ENCODE results near the gene C14orf180. TPM values are rescaled to one million over a fixed set of nuclear protein-coding genes. Genes with fewer than 3 reads are reported as not detected.

C14orf180 gene
- total RNA-seq, 1 experiment from 2014 or later: not detected

- no peaks in the 10 kb centered on the region for H3K36me3 Mint-ChIP-seq (ENCODE audit: insufficient read depth, unreplicated experiment)
- BruUV-seq (replicated peaks): no TSS peak
- ChIA-PET POLR2A (no interaction called here), CTCF (interaction anchor here (0.9 kb wide), 1 partner anchor 520 kb away, joined by 3 read pairs; no protein-coding TSS in a partner anchor)
- H3K27ac Mint-ChIP-seq (ENCODE audit: low read depth, unreplicated experiment): no peak overlapping the region
- TF ChIP-seq CTCF (IDR thresholded peaks at IDR 0.05; ENCODE audit: unreplicated experiment): no peak
- H3K9me3 Mint-ChIP-seq (ENCODE audit: unreplicated experiment): no peaks in the 10 kb centered on the region
- peaks cover 41% of the 10 kb centered on the region for H3K27me3 Mint-ChIP-seq (ENCODE audit: insufficient read depth, unreplicated experiment)
- H3K4me3 Mint-ChIP-seq (ENCODE audit: unreplicated experiment): no peak overlapping the region
- intact Hi-C loops (cut with micrococcal nuclease): no loop called here
- DNase-seq (ENCODE audit: unreplicated experiment): no peak
- H3K4me1 Mint-ChIP-seq (ENCODE audit: insufficient read depth, unreplicated experiment): peaks cover 5% of the 10 kb centered on the region
These were observed 18.0 kb downstream of the C14orf180 start for GRCh38 chr14:104597576-104597975.

- no peak overlapping the region for H3K27ac Mint-ChIP-seq (ENCODE audit: low read depth, unreplicated experiment)
- H3K4me3 Mint-ChIP-seq (ENCODE audit: unreplicated experiment): no peak overlapping the region
- POLR2A ChIA-PET: no interaction called here
- CTCF ChIA-PET: interaction anchor here (0.9 kb wide), 1 partner anchor 521 kb away, joined by 3 read pairs; no protein-coding TSS in a partner anchor
- TF ChIP-seq CTCF (IDR thresholded peaks at IDR 0.05; ENCODE audit: unreplicated experiment): no peak
- no peaks in the 10 kb centered on the region for H3K9me3 Mint-ChIP-seq (ENCODE audit: unreplicated experiment)
- H3K4me1 Mint-ChIP-seq (ENCODE audit: insufficient read depth, unreplicated experiment): peaks cover 5% of the 10 kb centered on the region
- no peaks in the 10 kb centered on the region for H3K36me3 Mint-ChIP-seq (ENCODE audit: insufficient read depth, unreplicated experiment)
- peaks cover 44% of the 10 kb centered on the region for H3K27me3 Mint-ChIP-seq (ENCODE audit: insufficient read depth, unreplicated experiment)
- no peak for DNase-seq (ENCODE audit: unreplicated experiment)
- intact Hi-C loops (cut with micrococcal nuclease): no loop called here
- BruUV-seq (replicated peaks): no TSS peak
These were observed 18.7 kb downstream of the C14orf180 start for GRCh38 chr14:104598039-104598909.

GRCh38 chr14:104598910-104599273 lies 19.3 kb downstream of the C14orf180 start:
- Mint-ChIP-seq H3K27me3 (ENCODE audit: insufficient read depth, unreplicated experiment) (peaks cover 50% of the 10 kb centered on the region), H3K4me1 (ENCODE audit: insufficient read depth, unreplicated experiment) (peaks cover 5% of the 10 kb centered on the region), H3K9me3 (ENCODE audit: unreplicated experiment) (no peaks in the 10 kb centered on the region), H3K4me3 (ENCODE audit: unreplicated experiment) (no peak overlapping the region), H3K27ac (ENCODE audit: low read depth, unreplicated experiment) (no peak overlapping the region), H3K36me3 (ENCODE audit: insufficient read depth, unreplicated experiment) (no peaks in the 10 kb centered on the region)
- TF ChIP-seq CTCF (IDR thresholded peaks at IDR 0.05; ENCODE audit: unreplicated experiment): no peak
- ChIA-PET CTCF (no interaction called here), POLR2A (interaction anchor here (0.6 kb wide), 1 partner anchor 520 kb away, joined by 3 read pairs; no protein-coding TSS in a partner anchor)
- intact Hi-C loops (cut with micrococcal nuclease): no loop called here
- no TSS peak for BruUV-seq (replicated peaks)
- DNase-seq (ENCODE audit: unreplicated experiment): no peak

- no peak for TF ChIP-seq CTCF (IDR thresholded peaks at IDR 0.05; ENCODE audit: unreplicated experiment)
- no TSS peak for BruUV-seq (replicated peaks)
- POLR2A ChIA-PET: interaction anchor here (0.6 kb wide), 1 partner anchor 521 kb away, joined by 3 read pairs; no protein-coding TSS in a partner anchor
- Mint-ChIP-seq H3K9me3 (ENCODE audit: unreplicated experiment) (no peaks in the 10 kb centered on the region), H3K27me3 (ENCODE audit: insufficient read depth, unreplicated experiment) (peaks cover 55% of the 10 kb centered on the region), H3K4me1 (ENCODE audit: insufficient read depth, unreplicated experiment) (peaks cover 5% of the 10 kb centered on the region), H3K27ac (ENCODE audit: low read depth, unreplicated experiment) (no peak overlapping the region), H3K4me3 (ENCODE audit: unreplicated experiment) (no peak overlapping the region), H3K36me3 (ENCODE audit: insufficient read depth, unreplicated experiment) (no peaks in the 10 kb centered on the region)
- DNase-seq (ENCODE audit: unreplicated experiment): no peak
- intact Hi-C loops (cut with micrococcal nuclease): no loop called here
- CTCF ChIA-PET: no interaction called here
These were observed 19.9 kb downstream of the C14orf180 start for GRCh38 chr14:104599446-104599845.

All from MCF 10A (cell line).